ENCODE results near the gene RNF26.

DNA sequence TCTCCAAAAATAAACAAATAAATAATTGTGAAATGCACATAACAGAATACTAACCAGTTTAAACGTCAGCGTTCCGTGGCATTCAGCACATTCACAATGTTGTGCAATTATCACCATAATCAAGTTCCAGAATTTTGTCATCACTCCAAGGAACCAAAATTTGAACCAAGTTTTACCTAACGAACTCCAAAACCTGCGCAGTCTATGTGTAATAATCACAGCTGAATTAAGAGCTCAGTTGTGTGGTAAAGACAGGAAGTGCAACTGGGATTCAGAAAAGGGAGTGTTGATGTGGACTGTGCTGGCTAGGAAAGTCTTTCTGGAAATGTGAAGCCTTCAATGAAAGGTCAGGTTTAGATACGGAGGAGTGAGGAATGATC, 12.0 kb upstream of the RNF26 start:
- TF ChIP-seq, protein P1, sequence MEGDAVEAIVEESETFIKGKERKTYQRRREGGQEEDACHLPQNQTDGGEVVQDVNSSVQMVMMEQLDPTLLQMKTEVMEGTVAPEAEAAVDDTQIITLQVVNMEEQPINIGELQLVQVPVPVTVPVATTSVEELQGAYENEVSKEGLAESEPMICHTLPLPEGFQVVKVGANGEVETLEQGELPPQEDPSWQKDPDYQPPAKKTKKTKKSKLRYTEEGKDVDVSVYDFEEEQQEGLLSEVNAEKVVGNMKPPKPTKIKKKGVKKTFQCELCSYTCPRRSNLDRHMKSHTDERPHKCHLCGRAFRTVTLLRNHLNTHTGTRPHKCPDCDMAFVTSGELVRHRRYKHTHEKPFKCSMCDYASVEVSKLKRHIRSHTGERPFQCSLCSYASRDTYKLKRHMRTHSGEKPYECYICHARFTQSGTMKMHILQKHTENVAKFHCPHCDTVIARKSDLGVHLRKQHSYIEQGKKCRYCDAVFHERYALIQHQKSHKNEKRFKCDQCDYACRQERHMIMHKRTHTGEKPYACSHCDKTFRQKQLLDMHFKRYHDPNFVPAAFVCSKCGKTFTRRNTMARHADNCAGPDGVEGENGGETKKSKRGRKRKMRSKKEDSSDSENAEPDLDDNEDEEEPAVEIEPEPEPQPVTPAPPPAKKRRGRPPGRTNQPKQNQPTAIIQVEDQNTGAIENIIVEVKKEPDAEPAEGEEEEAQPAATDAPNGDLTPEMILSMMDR (IDR thresholded peaks at IDR 0.05) = no peak
- no peak for TF ChIP-seq ZFX (IDR thresholded peaks at IDR 0.05; ENCODE audit: borderline replicate concordance)
